K562 (cell line): Measurements from ENCODE around the gene DENND6B. TPM values are rescaled to one million over a fixed set of nuclear protein-coding genes. Genes with fewer than 3 reads are reported as not detected.
A peak's percentile ranks its signal among the peaks of the same experiment; 100 is the strongest.

Experiments used
- ETV6 ChIP-seq, 3 experiments: fragments of 150-350 bp in 1 of 3; sonication (generic) in 1 of 3; formaldehyde crosslinking in 1 of 3; IDR thresholded peaks; 2 replicates each; pipeline versions ENCODE4 v1.6.1 to v1.8.0; 2014 to 2022; ENCODE audit warnings: borderline replicate concordance in 2 of 3, low read depth in 2 of 3, antibody characterized with exemption in 1 of 3, low read length in 1 of 3, mild to moderate bottlenecking in 1 of 3, missing genetic modification reagents in 1 of 3
- JUN ChIP-seq, 2 experiments: sonication (generic) in 1 of 2; formaldehyde crosslinking in 1 of 2; IDR thresholded peaks; 2 replicates each; pipeline versions ENCODE4 v1.6.1 to v1.8.0; 2012 to 2022; ENCODE audit warnings: borderline replicate concordance in 2 of 2, mild to moderate bottlenecking in 2 of 2, improper control_type of control experiment in 1 of 2, low read depth in 1 of 2, low read length in 1 of 2, missing genetic modification reagents in 1 of 2
- MAFK ChIP-seq: IDR thresholded peaks from 2 replicates; pipeline ENCODE4 v1.6.1; 2011; ENCODE audit warnings: low read length, improper control_type of control experiment
- MYC ChIP-seq, 2 experiments: fragments of 250-450 bp in 1 of 2; sonication (Bioruptor Pico) in 1 of 2; IDR thresholded peaks; 2 replicates each; pipeline versions ENCODE4 v1.5.1 to v1.6.1; 2012 to 2021; ENCODE audit warnings: low read depth in 2 of 2, borderline replicate concordance in 1 of 2, improper control_type of control experiment in 1 of 2, low read length in 1 of 2, mild to moderate bottlenecking in 1 of 2, moderate library complexity in 1 of 2
- NFXL1 ChIP-seq: fragments of 450-650 bp; formaldehyde crosslinking; IDR thresholded peaks from 2 replicates; pipeline ENCODE4 v1.4.0; 2021; ENCODE audit warnings: mild to moderate bottlenecking
- RNF2 ChIP-seq: sonication (generic); IDR thresholded peaks from 2 replicates; pipeline ENCODE4 v1.6.1; 2016
- polyA plus RNA-seq, 8 experiments: library from polyadenylated mRNA; depleted of rRNA in 4 of 8; stranded (reverse) in 5 of 8; unstranded in 3 of 8; fragments of >200 nt; fragmentation: Nextera tagmentation in 2 of 8; fragmentation: Illumina TruSeq in 1 of 8; extraction: Ambion mirVana in 2 of 8; extraction: Trizol in 1 of 8; gene quantifications; 2 replicates each; pipeline versions ENCODE4 v1.2.1 to v1.2.3, GENCODE V29; 2011 to 2014; ENCODE audit warnings: inconsistent platforms in 1 of 8, missing spikeins in 1 of 8
- total RNA-seq, 7 experiments: library from RNA; depleted of rRNA in 6 of 7; stranded (reverse); fragments of >200 nt in 6 of 7; fragmentation: Illumina TruSeq in 2 of 7; extraction: Trizol in 2 of 7; gene quantifications; 2 replicates each; pipeline versions ENCODE4 v1.2.1 to v1.2.3, GENCODE V29; 2011 to 2021; ENCODE audit warnings: low replicate concordance in 1 of 7
- TF ChIP-seq, protein P1 (sequence below): fragments of 250-450 bp; sonication (Bioruptor Pico); IDR thresholded peaks from 2 replicates; pipeline ENCODE4 v1.4.0; 2020; ENCODE audit warnings: mild to moderate bottlenecking
- TF ChIP-seq, protein P2 (sequence below): fragments of 450-650 bp; IDR thresholded peaks from 2 replicates; pipeline ENCODE4 v1.6.1; 2016; ENCODE audit warnings: mild to moderate bottlenecking
- TF ChIP-seq, protein P3 (sequence below): fragments of 250-450 bp; sonication (Bioruptor Pico); IDR thresholded peaks from 2 replicates; pipeline ENCODE4 v1.5.0; 2021; ENCODE audit warnings: mild to moderate bottlenecking, borderline replicate concordance
- TF ChIP-seq, protein P4 (sequence below): fragments of 450-650 bp; formaldehyde crosslinking; IDR thresholded peaks from 2 replicates; pipeline ENCODE4 v1.4.0; 2020; ENCODE audit warnings: mild to moderate bottlenecking, moderate library complexity
- TF ChIP-seq, protein P5 (sequence below): fragments of 450-650 bp; IDR thresholded peaks from 2 replicates; pipeline ENCODE4 v1.6.1; 2017; ENCODE audit warnings: antibody characterized with exemption, mild to moderate bottlenecking

Gene DENND6B
- total and polyA plus RNA-seq, 9 of the 15 experiments (the other 6 are each of a cell fraction or from before 2014, with no cell fraction given): 0.07 to 3.7 (median 1.5) TPM

DNA sequence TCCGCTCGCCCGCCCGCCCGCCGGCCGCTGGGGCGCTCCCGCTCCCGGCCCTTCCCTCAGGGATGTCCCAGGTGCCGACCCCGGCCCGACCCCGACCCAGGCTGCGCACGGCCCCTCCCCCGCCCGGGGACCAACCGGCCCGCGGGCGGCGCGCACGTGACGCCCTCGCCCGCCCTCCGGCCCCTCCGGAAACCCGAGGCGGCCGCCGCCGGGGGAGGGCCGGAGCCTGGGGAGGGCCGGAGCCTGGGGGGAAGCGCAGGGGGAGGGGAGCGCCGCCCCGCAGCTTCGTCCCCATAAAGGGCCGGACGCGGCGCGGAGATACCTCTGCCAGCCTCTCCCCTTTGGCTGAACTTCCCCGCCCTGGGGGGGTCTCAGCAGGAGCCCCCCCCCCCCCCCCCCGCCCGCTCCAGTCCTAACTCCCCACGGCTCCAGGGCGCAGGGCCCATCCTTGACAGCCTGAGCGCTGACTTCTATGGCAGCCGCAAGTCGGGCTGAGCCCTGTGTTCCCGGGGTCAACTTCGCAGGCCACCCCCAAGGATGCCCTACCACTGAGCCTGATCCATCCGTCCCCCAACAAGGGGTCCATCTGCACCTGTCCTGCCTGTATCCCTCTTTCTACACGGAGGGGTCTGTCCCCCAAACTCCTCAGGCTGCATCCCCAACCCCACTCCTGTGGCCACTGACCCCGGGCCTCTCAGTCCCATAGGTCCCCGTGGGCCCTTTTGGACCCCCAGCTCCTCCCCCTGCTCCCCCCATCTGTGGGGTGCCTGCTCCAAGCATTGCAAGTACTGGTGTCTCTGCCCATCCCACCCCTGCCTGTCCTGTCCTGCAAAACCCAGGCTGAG, 65.0 kb downstream of the DENND6B start, which contains the start of gene MAPK12 (continued):
- TF ChIP-seq, protein P1, sequence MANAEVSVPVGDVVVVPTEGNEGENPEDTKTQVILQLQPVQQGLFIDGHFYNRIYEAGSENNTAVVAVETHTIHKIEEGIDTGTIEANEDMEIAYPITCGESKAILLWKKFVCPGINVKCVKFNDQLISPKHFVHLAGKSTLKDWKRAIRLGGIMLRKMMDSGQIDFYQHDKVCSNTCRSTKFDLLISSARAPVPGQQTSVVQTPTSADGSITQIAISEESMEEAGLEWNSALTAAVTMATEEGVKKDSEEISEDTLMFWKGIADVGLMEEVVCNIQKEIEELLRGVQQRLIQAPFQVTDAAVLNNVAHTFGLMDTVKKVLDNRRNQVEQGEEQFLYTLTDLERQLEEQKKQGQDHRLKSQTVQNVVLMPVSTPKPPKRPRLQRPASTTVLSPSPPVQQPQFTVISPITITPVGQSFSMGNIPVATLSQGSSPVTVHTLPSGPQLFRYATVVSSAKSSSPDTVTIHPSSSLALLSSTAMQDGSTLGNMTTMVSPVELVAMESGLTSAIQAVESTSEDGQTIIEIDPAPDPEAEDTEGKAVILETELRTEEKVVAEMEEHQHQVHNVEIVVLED: no peak
- TF ChIP-seq, protein P2, sequence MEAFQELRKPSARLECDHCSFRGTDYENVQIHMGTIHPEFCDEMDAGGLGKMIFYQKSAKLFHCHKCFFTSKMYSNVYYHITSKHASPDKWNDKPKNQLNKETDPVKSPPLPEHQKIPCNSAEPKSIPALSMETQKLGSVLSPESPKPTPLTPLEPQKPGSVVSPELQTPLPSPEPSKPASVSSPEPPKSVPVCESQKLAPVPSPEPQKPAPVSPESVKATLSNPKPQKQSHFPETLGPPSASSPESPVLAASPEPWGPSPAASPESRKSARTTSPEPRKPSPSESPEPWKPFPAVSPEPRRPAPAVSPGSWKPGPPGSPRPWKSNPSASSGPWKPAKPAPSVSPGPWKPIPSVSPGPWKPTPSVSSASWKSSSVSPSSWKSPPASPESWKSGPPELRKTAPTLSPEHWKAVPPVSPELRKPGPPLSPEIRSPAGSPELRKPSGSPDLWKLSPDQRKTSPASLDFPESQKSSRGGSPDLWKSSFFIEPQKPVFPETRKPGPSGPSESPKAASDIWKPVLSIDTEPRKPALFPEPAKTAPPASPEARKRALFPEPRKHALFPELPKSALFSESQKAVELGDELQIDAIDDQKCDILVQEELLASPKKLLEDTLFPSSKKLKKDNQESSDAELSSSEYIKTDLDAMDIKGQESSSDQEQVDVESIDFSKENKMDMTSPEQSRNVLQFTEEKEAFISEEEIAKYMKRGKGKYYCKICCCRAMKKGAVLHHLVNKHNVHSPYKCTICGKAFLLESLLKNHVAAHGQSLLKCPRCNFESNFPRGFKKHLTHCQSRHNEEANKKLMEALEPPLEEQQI: no peak
- TF ChIP-seq, protein P3, sequence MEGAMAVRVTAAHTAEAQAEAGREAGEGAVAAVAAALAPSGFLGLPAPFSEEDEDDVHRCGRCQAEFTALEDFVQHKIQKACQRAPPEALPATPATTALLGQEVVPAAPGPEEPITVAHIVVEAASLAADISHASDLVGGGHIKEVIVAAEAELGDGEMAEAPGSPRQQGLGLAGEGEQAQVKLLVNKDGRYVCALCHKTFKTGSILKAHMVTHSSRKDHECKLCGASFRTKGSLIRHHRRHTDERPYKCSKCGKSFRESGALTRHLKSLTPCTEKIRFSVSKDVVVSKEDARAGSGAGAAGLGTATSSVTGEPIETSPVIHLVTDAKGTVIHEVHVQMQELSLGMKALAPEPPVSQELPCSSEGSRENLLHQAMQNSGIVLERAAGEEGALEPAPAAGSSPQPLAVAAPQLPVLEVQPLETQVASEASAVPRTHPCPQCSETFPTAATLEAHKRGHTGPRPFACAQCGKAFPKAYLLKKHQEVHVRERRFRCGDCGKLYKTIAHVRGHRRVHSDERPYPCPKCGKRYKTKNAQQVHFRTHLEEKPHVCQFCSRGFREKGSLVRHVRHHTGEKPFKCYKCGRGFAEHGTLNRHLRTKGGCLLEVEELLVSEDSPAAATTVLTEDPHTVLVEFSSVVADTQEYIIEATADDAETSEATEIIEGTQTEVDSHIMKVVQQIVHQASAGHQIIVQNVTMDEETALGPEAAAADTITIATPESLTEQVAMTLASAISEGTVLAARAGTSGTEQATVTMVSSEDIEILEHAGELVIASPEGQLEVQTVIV: no peak
- TF ChIP-seq NFXL1 (CRISPR knock-in tag) (no peak), JUN (IDR thresholded peaks at IDR 0.05; ENCODE audit: borderline replicate concordance, low read depth, low read length) (no peak), JUN (CRISPR knock-in tag; IDR thresholded peaks at IDR 0.05; ENCODE audit: borderline replicate concordance) (no peak), RNF2 (no peak), MAFK (no peak), ETV6 (IDR thresholded peaks at IDR 0.05; ENCODE audit: borderline replicate concordance in 1 of 2, low read depth in 2 of 2, low read length in 1 of 2) (no peak), ETV6 (CRISPR knock-in tag; IDR thresholded peaks at IDR 0.05; ENCODE audit: borderline replicate concordance) (no peak), MYC (IDR thresholded peaks at IDR 0.05; ENCODE audit: low read depth, low read length) (peak; percentile 37; the same call in 1 of the 2 replicates), MYC (CRISPR knock-in tag; IDR thresholded peaks at IDR 0.05; ENCODE audit: borderline replicate concordance, low read depth) (no peak)
- TF ChIP-seq, protein P4, sequence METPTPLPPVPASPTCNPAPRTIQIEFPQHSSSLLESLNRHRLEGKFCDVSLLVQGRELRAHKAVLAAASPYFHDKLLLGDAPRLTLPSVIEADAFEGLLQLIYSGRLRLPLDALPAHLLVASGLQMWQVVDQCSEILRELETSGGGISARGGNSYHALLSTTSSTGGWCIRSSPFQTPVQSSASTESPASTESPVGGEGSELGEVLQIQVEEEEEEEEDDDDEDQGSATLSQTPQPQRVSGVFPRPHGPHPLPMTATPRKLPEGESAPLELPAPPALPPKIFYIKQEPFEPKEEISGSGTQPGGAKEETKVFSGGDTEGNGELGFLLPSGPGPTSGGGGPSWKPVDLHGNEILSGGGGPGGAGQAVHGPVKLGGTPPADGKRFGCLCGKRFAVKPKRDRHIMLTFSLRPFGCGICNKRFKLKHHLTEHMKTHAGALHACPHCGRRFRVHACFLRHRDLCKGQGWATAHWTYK: no peak
- TF ChIP-seq, protein P5, sequence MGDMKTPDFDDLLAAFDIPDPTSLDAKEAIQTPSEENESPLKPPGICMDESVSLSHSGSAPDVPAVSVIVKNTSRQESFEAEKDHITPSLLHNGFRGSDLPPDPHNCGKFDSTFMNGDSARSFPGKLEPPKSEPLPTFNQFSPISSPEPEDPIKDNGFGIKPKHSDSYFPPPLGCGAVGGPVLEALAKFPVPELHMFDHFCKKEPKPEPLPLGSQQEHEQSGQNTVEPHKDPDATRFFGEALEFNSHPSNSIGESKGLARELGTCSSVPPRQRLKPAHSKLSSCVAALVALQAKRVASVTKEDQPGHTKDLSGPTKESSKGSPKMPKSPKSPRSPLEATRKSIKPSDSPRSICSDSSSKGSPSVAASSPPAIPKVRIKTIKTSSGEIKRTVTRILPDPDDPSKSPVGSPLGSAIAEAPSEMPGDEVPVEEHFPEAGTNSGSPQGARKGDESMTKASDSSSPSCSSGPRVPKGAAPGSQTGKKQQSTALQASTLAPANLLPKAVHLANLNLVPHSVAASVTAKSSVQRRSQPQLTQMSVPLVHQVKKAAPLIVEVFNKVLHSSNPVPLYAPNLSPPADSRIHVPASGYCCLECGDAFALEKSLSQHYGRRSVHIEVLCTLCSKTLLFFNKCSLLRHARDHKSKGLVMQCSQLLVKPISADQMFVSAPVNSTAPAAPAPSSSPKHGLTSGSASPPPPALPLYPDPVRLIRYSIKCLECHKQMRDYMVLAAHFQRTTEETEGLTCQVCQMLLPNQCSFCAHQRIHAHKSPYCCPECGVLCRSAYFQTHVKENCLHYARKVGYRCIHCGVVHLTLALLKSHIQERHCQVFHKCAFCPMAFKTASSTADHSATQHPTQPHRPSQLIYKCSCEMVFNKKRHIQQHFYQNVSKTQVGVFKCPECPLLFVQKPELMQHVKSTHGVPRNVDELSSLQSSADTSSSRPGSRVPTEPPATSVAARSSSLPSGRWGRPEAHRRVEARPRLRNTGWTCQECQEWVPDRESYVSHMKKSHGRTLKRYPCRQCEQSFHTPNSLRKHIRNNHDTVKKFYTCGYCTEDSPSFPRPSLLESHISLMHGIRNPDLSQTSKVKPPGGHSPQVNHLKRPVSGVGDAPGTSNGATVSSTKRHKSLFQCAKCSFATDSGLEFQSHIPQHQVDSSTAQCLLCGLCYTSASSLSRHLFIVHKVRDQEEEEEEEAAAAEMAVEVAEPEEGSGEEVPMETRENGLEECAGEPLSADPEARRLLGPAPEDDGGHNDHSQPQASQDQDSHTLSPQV: no peak
